ENCODE data around the gene MS4A18. TPM values are rescaled to one million over a fixed set of nuclear protein-coding genes. Genes with fewer than 3 reads are reported as not detected.

MS4A18 gene
- total and polyA plus RNA-seq, 4 experiments from 2014 or later = not detected

GRCh38 chr11:60734279-60734678 lies 9.8 kb downstream of the MS4A18 start:
- no peaks in the 10 kb centered on the region for H3K4me1 Mint-ChIP-seq
- no peaks in the 10 kb centered on the region for H3K9me3 ChIP-seq (ENCODE audit: control insufficient read depth in 1 of 2, low read length in 2 of 2)

GRCh38 chr11:60739114-60739513 lies 14.6 kb downstream of the MS4A18 start:
- Histone ChIP-seq H3K4me3 (ENCODE audit: low read length in 2 of 2) (no peak overlapping the region), H3K27me3 (ENCODE audit: insufficient read depth, low read length) (no peaks in the 10 kb centered on the region), H3K4me1 (ENCODE audit: insufficient read depth, low read length) (no peaks in the 10 kb centered on the region), H3K27ac (ENCODE audit: low read depth, low read length) (no peak overlapping the region), H3K36me3 (ENCODE audit: insufficient read depth, low read length) (no peaks in the 10 kb centered on the region), H3K9me3 (ENCODE audit: control insufficient read depth in 1 of 2, low read length in 2 of 2) (no peaks in the 10 kb centered on the region)
- no peaks in the 10 kb centered on the region for H3K36me3 Mint-ChIP-seq
- peaks cover 12 to 31% of the 10 kb centered on the region in 2 donors for H3K27me3 Mint-ChIP-seq
- H3K4me1 Mint-ChIP-seq = no peaks in the 10 kb centered on the region
- intact Hi-C loops (cut with micrococcal nuclease) = no loop called here
- H3K4me3 Mint-ChIP-seq = no peak overlapping the region
- DNase-seq = no peak
- ChIA-PET POLR2A (ENCODE audit: partially characterized antibody) (no interaction called here), CTCF (ENCODE audit: partially characterized antibody) (no interaction called here)
- H3K27ac Mint-ChIP-seq = no peak overlapping the region
- H3K9me3 Mint-ChIP-seq = peaks cover 0 to 3% (median 0%) of the 10 kb centered on the region in 8 donors

More at GRCh38 chr11:60734279-60734678, 9.8 kb downstream of the MS4A18 start:
- Histone ChIP-seq H3K4me1 (ENCODE audit: insufficient read depth, low read length) (no peaks in the 10 kb centered on the region), H3K27ac (ENCODE audit: low read depth, low read length) (no peak overlapping the region), H3K36me3 (ENCODE audit: insufficient read depth, low read length) (no peaks in the 10 kb centered on the region), H3K27me3 (ENCODE audit: insufficient read depth, low read length) (no peaks in the 10 kb centered on the region), H3K4me3 (ENCODE audit: low read length in 2 of 2) (no peak overlapping the region)
- Mint-ChIP-seq H3K27me3 (peaks cover 17 to 25% of the 10 kb centered on the region in 2 donors), H3K27ac (no peak overlapping the region), H3K4me3 (no peak overlapping the region), H3K36me3 (no peaks in the 10 kb centered on the region), H3K9me3 (peaks cover 0 to 3% (median 0%) of the 10 kb centered on the region in 8 donors)
- DNase-seq = no peak
- intact Hi-C loops (cut with micrococcal nuclease) = no loop called here
- POLR2A ChIA-PET (ENCODE audit: partially characterized antibody) = no interaction called here
- CTCF ChIA-PET (ENCODE audit: partially characterized antibody) = no interaction called here

GRCh38 chr11:60740573-60740972 lies 16.1 kb downstream of the MS4A18 start:
- no peak overlapping the region for H3K4me3 ChIP-seq (ENCODE audit: low read length in 2 of 2)
- Mint-ChIP-seq H3K4me3 (no peak overlapping the region), H3K36me3 (no peaks in the 10 kb centered on the region), H3K9me3 (peaks cover 0 to 3% (median under 1%) of the 10 kb centered on the region in 8 donors), H3K27ac (no peak overlapping the region), H3K27me3 (peaks cover 11 to 37% of the 10 kb centered on the region in 2 donors), H3K4me1 (no peaks in the 10 kb centered on the region)
- ChIA-PET POLR2A (ENCODE audit: partially characterized antibody) (no interaction called here), CTCF (ENCODE audit: partially characterized antibody) (interaction anchor here (1.2 kb wide), 1 partner anchor 24 kb away, joined by 3 read pairs; no protein-coding TSS in a partner anchor)
- H3K27me3 ChIP-seq (ENCODE audit: insufficient read depth, low read length) = no peaks in the 10 kb centered on the region
- H3K4me1 ChIP-seq (ENCODE audit: insufficient read depth, low read length) = no peaks in the 10 kb centered on the region
- no peak overlapping the region for H3K27ac ChIP-seq (ENCODE audit: low read depth, low read length)
- no peaks in the 10 kb centered on the region for H3K9me3 ChIP-seq (ENCODE audit: control insufficient read depth in 1 of 2, low read length in 2 of 2)
- no peaks in the 10 kb centered on the region for H3K36me3 ChIP-seq (ENCODE audit: insufficient read depth, low read length)
- intact Hi-C loops (cut with micrococcal nuclease) = no loop called here
- no peak for DNase-seq

GRCh38 chr11:60741421-60741820 lies 16.9 kb downstream of the MS4A18 start:
- H3K27ac Mint-ChIP-seq = no peak overlapping the region
- Histone ChIP-seq H3K4me1 (ENCODE audit: insufficient read depth, low read length) (no peaks in the 10 kb centered on the region), H3K36me3 (ENCODE audit: insufficient read depth, low read length) (no peaks in the 10 kb centered on the region), H3K9me3 (ENCODE audit: control insufficient read depth in 1 of 2, low read length in 2 of 2) (no peaks in the 10 kb centered on the region), H3K27ac (ENCODE audit: low read depth, low read length) (no peak overlapping the region), H3K27me3 (ENCODE audit: insufficient read depth, low read length) (no peaks in the 10 kb centered on the region), H3K4me3 (ENCODE audit: low read length in 2 of 2) (no peak overlapping the region)
- ChIA-PET CTCF (ENCODE audit: partially characterized antibody) (interaction anchor here (1.2 kb wide), 1 partner anchor 23 kb away, joined by 3 read pairs; no protein-coding TSS in a partner anchor), POLR2A (ENCODE audit: partially characterized antibody) (no interaction called here)
- H3K27me3 Mint-ChIP-seq = peaks cover 8 to 34% of the 10 kb centered on the region in 2 donors
- no peaks in the 10 kb centered on the region for H3K4me1 Mint-ChIP-seq
- no peak overlapping the region for H3K4me3 Mint-ChIP-seq
- H3K9me3 Mint-ChIP-seq = peaks cover 0 to 3% (median under 1%) of the 10 kb centered on the region in 8 donors
- intact Hi-C loops (cut with micrococcal nuclease) = no loop called here
- DNase-seq = no peak
- H3K36me3 Mint-ChIP-seq = no peaks in the 10 kb centered on the region

- CTCF ChIA-PET (ENCODE audit: partially characterized antibody) = no interaction called here
- H3K9me3 Mint-ChIP-seq = peaks cover 0 to 4% (median 0%) of the 10 kb centered on the region in 8 donors
- no peak overlapping the region for H3K4me3 ChIP-seq (ENCODE audit: low read length in 2 of 2)
- no peaks in the 10 kb centered on the region for H3K9me3 ChIP-seq (ENCODE audit: control insufficient read depth in 1 of 2, low read length in 2 of 2)
- no peak overlapping the region for H3K4me3 Mint-ChIP-seq
- no peak for DNase-seq
- intact Hi-C loops (cut with micrococcal nuclease) = no loop called here
- H3K4me1 ChIP-seq (ENCODE audit: insufficient read depth, low read length) = no peaks in the 10 kb centered on the region
- no peak overlapping the region for H3K27ac ChIP-seq (ENCODE audit: low read depth, low read length)
- POLR2A ChIA-PET (ENCODE audit: partially characterized antibody) = no interaction called here
- H3K27me3 ChIP-seq (ENCODE audit: insufficient read depth, low read length) = no peaks in the 10 kb centered on the region
- H3K27me3 Mint-ChIP-seq = peaks cover 0 to 31% of the 10 kb centered on the region in 2 donors
- H3K36me3 Mint-ChIP-seq = no peaks in the 10 kb centered on the region
- no peaks in the 10 kb centered on the region for H3K36me3 ChIP-seq (ENCODE audit: insufficient read depth, low read length)
- H3K4me1 Mint-ChIP-seq = no peaks in the 10 kb centered on the region
- H3K27ac Mint-ChIP-seq = no peak overlapping the region
These were observed 18.5 kb downstream of the MS4A18 start for GRCh38 chr11:60743058-60743457.

GRCh38 chr11:60744114-60744513 lies 19.6 kb downstream of the MS4A18 start:
- H3K4me3 ChIP-seq (ENCODE audit: low read length in 2 of 2) = no peak overlapping the region
- Mint-ChIP-seq H3K36me3 (no peaks in the 10 kb centered on the region), H3K9me3 (peaks cover 0 to 4% (median 0%) of the 10 kb centered on the region in 8 donors), H3K27ac (no peak overlapping the region), H3K4me1 (no peaks in the 10 kb centered on the region), H3K27me3 (peaks cover 0 to 26% of the 10 kb centered on the region in 2 donors), H3K4me3 (no peak overlapping the region)
- no peaks in the 10 kb centered on the region for H3K36me3 ChIP-seq (ENCODE audit: insufficient read depth, low read length)
- no peak for DNase-seq
- H3K27me3 ChIP-seq (ENCODE audit: insufficient read depth, low read length) = no peaks in the 10 kb centered on the region
- H3K27ac ChIP-seq (ENCODE audit: low read depth, low read length) = no peak overlapping the region
- ChIA-PET CTCF (ENCODE audit: partially characterized antibody) (no interaction called here), POLR2A (ENCODE audit: partially characterized antibody) (no interaction called here)
- intact Hi-C loops (cut with micrococcal nuclease) = no loop called here
- no peaks in the 10 kb centered on the region for H3K9me3 ChIP-seq (ENCODE audit: control insufficient read depth in 1 of 2, low read length in 2 of 2)
- H3K4me1 ChIP-seq (ENCODE audit: insufficient read depth, low read length) = no peaks in the 10 kb centered on the region

- CTCF ChIA-PET (ENCODE audit: partially characterized antibody) = no interaction called here
- no peak overlapping the region for H3K4me3 ChIP-seq (ENCODE audit: low read length in 2 of 2)
- no peak overlapping the region for H3K4me3 Mint-ChIP-seq
- no peaks in the 10 kb centered on the region for H3K4me1 Mint-ChIP-seq
- peaks cover 12 to 22% of the 10 kb centered on the region in 2 donors for H3K27me3 Mint-ChIP-seq
- H3K36me3 ChIP-seq (ENCODE audit: insufficient read depth, low read length) = no peaks in the 10 kb centered on the region
- POLR2A ChIA-PET (ENCODE audit: partially characterized antibody) = no interaction called here
- no peaks in the 10 kb centered on the region for H3K9me3 ChIP-seq (ENCODE audit: control insufficient read depth in 1 of 2, low read length in 2 of 2)
- H3K36me3 Mint-ChIP-seq = no peaks in the 10 kb centered on the region
- H3K4me1 ChIP-seq (ENCODE audit: insufficient read depth, low read length) = no peaks in the 10 kb centered on the region
- DNase-seq = no peak
- intact Hi-C loops (cut with micrococcal nuclease) = no loop called here
- H3K27ac ChIP-seq (ENCODE audit: low read depth, low read length) = no peak overlapping the region
- no peaks in the 10 kb centered on the region for H3K27me3 ChIP-seq (ENCODE audit: insufficient read depth, low read length)
- H3K9me3 Mint-ChIP-seq = peaks cover 0 to 4% (median 0%) of the 10 kb centered on the region in 8 donors
- peak overlapping the region in 1 of 7 donors; percentile 67 for H3K27ac Mint-ChIP-seq
These were observed 22.9 kb downstream of the MS4A18 start for GRCh38 chr11:60747359-60747873.
